Measurements from ENCODE around the gene LPCAT4.

LPCAT4 gene

DNA sequence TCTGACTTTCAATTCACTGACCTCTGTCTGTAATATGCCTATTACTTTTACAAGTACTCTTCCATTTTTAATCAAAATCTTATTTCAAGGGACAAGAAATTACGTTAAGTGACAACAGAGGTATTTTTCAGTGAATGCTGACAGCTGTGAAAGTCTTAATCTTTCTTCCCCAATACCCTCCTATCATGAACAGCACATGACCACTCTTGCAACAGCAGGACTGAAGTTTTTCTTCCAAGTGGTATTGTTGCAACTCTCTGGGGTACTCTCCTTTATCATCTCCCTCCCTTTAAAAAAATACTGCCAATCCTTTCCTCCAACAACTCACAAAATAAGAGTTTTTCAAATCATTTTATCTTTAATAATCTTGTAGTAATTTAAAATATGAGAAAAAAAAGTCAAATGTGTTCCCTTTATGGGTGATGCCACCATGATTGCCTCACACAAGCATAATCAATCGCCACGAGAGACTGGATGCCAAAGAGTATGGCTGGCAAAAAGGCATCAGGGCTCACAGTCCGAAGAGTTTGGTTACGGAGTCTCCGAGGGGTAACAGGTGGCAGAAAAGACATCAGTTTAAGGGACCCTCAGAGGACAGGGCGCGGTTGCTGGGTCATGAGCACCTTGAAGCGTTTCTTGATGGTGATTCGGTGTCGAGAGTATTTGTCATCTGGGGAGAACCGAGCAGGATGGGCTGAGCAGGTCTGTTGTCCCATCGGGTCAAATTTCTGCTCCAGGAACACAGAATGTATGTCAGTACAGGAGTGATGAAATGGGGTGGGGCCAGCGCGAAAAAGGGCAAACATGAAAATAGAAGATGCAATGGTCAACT, 25.4 kb downstream of the LPCAT4 start:
- no peak for DNase-seq
- in situ Hi-C loops (cut with HindIII; ENCODE audit: low pct_ligation_motif_present, low pct_unique_long_range_greater_than_20kb, low sequenced_read_pairs), result no loop called here

- no peak for DNase-seq
- in situ Hi-C loops (cut with HindIII; ENCODE audit: low pct_ligation_motif_present, low pct_unique_long_range_greater_than_20kb, low sequenced_read_pairs), result no loop called here
Observed at GRCh38 chr15:34339946-34340345, 27.1 kb downstream of the LPCAT4 start.

GRCh38 chr15:34338347-34338746, 28.6 kb downstream of the LPCAT4 start:
- in situ Hi-C loops (cut with HindIII; ENCODE audit: low pct_ligation_motif_present, low pct_unique_long_range_greater_than_20kb, low sequenced_read_pairs), result no loop called here
- DNase-seq, result no peak

- in situ Hi-C loops (cut with HindIII; ENCODE audit: low pct_ligation_motif_present, low pct_unique_long_range_greater_than_20kb, low sequenced_read_pairs), result no loop called here
- peak; percentile 92 for DNase-seq
Observed at GRCh38 chr15:34337557-34338306, 29.3 kb downstream of the LPCAT4 start, which contains the start of gene SLC12A6. SLC12A6 (minus strand) TSS chr15:34337781; CDS start chr15:34336680, 1,101 bp downstream.

GRCh38 chr15:34336991-34337556, 29.9 kb downstream of the LPCAT4 start:
- in situ Hi-C loops (cut with HindIII; ENCODE audit: low pct_ligation_motif_present, low pct_unique_long_range_greater_than_20kb, low sequenced_read_pairs), result no loop called here
- DNase-seq, result no peak

DNA sequence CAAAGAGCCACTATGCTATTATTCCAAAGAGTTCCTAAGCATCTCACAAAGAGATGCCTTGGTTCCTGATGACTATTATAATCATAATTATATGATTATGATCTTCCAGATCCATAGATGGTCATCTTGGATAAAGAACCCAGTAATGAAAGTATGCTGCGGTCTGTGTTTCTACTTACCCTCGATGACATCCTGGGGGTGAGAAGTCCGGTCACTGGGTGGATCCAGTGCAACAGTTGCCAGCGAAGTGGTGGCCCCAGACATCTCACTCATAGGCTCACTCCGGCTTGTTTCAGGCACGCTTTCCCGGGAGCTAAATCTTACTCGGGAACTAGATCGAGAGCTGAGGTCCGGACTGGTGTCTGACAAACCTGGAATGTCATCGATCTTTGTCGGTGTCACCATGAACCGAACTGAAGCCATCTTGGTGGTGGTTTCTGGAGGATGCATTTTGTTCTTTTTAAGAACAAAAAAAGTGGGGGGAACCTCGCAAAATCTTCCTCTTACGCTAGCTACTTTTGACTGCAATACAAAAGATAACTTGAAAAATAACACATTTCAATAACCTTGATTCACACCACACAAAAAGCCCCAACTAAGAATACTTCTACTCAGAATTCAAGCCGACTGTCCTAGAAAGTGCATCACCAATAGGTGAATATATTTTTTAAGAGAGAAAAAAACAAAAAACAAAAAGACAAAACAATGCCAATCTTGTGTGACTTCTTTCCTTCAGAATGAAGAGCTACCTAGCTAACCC, 30.6 kb downstream of the LPCAT4 start:
- in situ Hi-C loops (cut with HindIII; ENCODE audit: low pct_ligation_motif_present, low pct_unique_long_range_greater_than_20kb, low sequenced_read_pairs), result no loop called here
- DNase-seq, result no peak

- in situ Hi-C loops (cut with HindIII; ENCODE audit: low pct_ligation_motif_present, low pct_unique_long_range_greater_than_20kb, low sequenced_read_pairs), result no loop called here
Observed at GRCh38 chr15:34335176-34336032, 31.6 kb downstream of the LPCAT4 start.

DNA sequence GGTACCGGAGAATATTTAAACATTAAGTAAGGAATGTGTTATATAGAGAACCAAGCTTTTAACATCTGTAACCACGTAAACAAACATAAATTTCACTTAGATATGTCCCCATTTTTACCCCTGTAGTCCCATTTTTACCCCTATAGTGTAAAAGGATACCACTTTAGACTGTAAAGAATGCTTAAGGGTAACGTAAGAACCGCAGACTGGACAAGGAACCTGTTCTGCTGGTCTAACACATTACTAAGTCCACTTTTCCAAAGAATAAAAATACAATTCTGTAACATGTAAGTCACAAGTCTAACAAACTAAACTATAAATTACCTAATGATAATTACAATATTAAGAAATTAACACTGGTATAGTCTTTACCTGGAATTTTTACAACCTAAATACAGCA, 32.3 kb downstream of the LPCAT4 start:
- no peak for DNase-seq
- in situ Hi-C loops (cut with HindIII; ENCODE audit: low pct_ligation_motif_present, low pct_unique_long_range_greater_than_20kb, low sequenced_read_pairs), result no loop called here

More at GRCh38 chr15:34335176-34336032, 31.6 kb downstream of the LPCAT4 start:
- no peak for DNase-seq

GRCh38 chr15:34332553-34333120, 34.4 kb downstream of the LPCAT4 start:
- no peak for DNase-seq
- in situ Hi-C loops (cut with HindIII; ENCODE audit: low pct_ligation_motif_present, low pct_unique_long_range_greater_than_20kb, low sequenced_read_pairs), result no loop called here

GRCh38 chr15:34331809-34332208, 35.2 kb downstream of the LPCAT4 start:
- in situ Hi-C loops (cut with HindIII; ENCODE audit: low pct_ligation_motif_present, low pct_unique_long_range_greater_than_20kb, low sequenced_read_pairs), result no loop called here
- no peak for DNase-seq

GRCh38 chr15:34330279-34330678, 36.7 kb downstream of the LPCAT4 start:
- in situ Hi-C loops (cut with HindIII; ENCODE audit: low pct_ligation_motif_present, low pct_unique_long_range_greater_than_20kb, low sequenced_read_pairs), result no loop called here
- no peak for DNase-seq

GRCh38 chr15:34329006-34329405, 38.0 kb downstream of the LPCAT4 start:
- in situ Hi-C loops (cut with HindIII; ENCODE audit: low pct_ligation_motif_present, low pct_unique_long_range_greater_than_20kb, low sequenced_read_pairs), result no loop called here

DNA sequence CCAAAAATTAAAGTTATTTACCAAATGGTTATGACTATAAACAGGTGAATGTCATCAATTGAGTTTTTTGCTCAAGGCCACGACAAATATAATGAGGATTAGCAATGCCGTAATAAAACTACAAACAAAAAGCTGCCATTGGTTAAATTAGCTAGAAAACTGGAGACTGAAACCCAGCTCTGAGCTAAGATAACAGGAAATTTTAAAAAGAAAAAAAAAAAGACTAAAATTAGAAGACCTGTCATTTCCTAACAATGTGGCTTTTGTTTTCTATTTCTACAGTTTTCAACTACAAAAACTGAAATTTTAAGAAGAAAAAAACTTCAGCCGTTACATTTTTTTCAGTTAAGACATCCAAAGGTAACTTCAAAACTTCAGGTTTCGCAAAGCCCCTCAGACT, 39.1 kb downstream of the LPCAT4 start:
- no peak for DNase-seq
- in situ Hi-C loops (cut with HindIII; ENCODE audit: low pct_ligation_motif_present, low pct_unique_long_range_greater_than_20kb, low sequenced_read_pairs), result no loop called here

More at GRCh38 chr15:34329006-34329405, 38.0 kb downstream of the LPCAT4 start:
- no peak for DNase-seq

GRCh38 chr15:34325368-34325767, 41.6 kb downstream of the LPCAT4 start:
- in situ Hi-C loops (cut with HindIII; ENCODE audit: low pct_ligation_motif_present, low pct_unique_long_range_greater_than_20kb, low sequenced_read_pairs), result no loop called here
- no peak for DNase-seq

DNA sequence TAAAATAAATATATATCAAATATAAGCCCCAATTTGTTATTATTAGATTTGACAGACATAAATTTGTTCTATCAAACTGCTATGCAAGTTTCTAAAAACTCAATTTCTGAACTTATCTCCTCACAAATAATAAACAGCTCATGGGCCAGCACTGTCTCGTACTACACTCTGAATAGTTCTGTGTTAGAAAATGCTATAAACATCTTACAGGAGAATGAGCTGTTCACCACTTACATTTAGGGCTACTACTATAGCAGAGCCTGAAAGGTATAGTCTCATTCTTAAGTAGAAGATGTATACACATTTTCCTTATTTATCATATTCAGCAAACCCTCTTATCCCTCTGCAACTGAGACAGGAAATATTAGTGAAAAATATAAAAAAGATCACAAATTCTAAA, 42.1 kb downstream of the LPCAT4 start:
- DNase-seq, result no peak
- in situ Hi-C loops (cut with HindIII; ENCODE audit: low pct_ligation_motif_present, low pct_unique_long_range_greater_than_20kb, low sequenced_read_pairs), result no loop called here

GRCh38 chr15:34323217-34323616, 43.8 kb downstream of the LPCAT4 start:
- in situ Hi-C loops (cut with HindIII; ENCODE audit: low pct_ligation_motif_present, low pct_unique_long_range_greater_than_20kb, low sequenced_read_pairs), result no loop called here
- DNase-seq, result no peak

DNA sequence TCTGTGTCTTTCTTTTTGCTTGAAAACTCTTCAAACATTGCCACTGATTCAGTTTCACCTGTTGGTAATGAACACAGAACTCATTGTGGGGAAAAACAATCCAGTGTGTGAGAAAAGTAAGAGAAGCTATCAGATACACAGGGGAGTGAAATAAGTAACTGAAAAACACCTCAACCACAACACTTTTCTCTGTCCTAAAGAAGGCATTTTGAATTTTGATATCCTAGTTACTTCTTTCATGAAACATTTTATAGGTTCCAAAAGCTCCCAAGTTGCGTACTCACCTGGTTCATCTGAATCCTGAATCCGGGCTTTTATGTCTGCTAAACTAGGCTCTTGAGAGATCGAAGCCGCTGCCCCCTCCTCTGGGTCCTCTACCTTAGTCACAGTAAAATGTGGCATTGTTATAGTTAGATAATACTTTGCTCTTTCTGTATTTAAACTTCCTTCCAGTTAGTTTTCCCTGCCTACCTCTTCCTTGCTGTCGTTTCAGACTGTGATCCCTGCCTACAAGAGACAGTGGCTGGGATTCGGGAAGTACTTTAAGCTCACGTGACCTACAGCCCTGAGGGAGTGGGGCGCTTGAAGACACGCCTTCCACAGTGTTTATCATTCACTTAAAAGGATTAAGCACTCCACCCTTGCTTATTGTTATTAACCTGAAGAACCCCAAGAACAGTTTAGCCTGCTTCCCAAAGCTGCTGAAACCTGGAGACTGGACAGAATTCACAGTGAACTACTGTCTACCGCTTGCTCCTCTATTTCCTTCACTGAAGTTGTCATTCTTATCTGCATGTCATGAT, 48.5 kb downstream of the LPCAT4 start:
- peak; percentile 75 for DNase-seq
- in situ Hi-C loops (cut with HindIII; ENCODE audit: low pct_ligation_motif_present, low pct_unique_long_range_greater_than_20kb, low sequenced_read_pairs), result no loop called here
